ENCODE results near the gene ETV6.

The ETV6 gene

DNA sequence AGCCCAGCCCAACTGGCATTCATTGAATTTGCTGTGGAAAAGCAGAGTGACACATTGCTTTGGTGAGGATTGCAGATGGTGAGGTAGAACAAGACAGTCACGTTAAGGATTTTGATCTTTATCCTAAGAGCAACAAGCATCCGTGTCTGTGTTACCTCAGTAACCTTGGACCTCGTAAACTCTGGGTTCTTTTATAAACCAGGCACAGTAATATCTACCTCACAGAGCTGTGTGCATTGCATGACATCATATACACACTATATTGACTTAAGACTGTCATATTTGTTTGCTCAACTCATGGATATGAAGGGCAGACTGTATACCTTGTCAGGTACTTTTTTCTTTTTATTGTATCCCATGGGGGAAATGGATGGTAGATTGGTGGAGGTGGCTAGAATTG lies 156.2 kb downstream of the ETV6 start:
- DNase-seq (ENCODE audit: low spot score) = no peak

GRCh38 chr12:11807458-11807857 lies 158.0 kb downstream of the ETV6 start:
- no peak for DNase-seq (ENCODE audit: low spot score)

- DNase-seq (ENCODE audit: low spot score) = no peak
Observed at GRCh38 chr12:11808931-11809330, 159.5 kb downstream of the ETV6 start.

GRCh38 chr12:11810206-11810545 lies 160.7 kb downstream of the ETV6 start:
- no peak for DNase-seq (ENCODE audit: low spot score)

DNA sequence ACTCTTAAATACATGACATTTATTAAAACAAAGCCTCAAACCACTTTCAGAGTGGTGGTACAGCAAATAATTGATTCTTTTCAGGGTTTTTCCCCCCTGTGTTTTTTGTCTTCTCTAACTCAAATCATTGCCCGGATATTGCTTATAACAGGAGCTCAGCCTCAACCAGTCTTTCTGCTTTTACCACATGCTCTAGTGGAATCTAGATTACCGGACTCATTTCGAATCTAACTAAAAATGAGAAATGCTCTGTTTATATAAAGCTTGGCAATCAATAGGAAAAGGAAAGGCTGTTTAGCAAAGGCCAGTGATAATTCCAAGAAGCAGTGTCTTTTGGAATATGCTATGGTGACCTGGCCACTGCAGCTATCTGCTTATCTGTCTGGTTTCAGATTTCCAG lies 161.5 kb downstream of the ETV6 start:
- no peak for DNase-seq (ENCODE audit: low spot score)

DNA sequence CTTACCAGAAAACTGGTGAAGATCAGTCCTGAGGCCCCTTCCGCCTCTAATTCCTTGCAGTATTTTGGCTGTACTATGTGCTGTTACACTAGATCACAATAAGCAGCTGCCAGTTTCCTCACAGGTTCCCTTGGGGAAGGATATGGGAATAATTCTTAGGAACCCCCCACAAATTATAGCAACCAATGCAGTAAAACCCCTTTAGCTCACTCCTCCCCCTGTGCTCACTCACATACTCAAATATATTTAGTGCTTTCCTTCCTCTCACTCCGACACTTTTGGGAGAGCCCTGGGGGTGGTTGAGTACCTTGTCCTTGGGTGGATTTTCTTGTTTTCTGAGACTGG lies 162.7 kb downstream of the ETV6 start:
- no peak for DNase-seq (ENCODE audit: low spot score)

- DNase-seq (ENCODE audit: low spot score) = no peak
Observed at GRCh38 chr12:11812586-11813437, 163.3 kb downstream of the ETV6 start.

GRCh38 chr12:11813438-11813813 lies 164.0 kb downstream of the ETV6 start:
- no peak for DNase-seq (ENCODE audit: low spot score)

DNA sequence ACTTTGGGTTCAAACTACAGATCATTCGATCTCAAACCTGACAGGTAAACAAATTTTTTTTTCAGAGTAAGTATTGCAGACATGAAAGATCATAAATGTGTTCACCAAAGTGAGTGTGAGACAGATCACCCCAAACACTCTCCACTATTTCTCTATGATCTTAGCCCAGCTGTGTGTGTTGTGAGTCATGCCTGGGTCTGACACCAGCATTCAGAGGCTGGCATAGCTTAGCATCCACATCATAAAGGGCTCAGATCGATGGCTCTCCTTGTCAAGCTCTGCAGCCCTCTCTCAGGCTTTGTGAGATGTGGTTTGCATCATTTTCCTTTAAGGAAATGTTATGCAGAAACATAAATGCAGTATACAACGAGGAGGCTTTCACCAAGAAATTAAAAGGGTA lies 164.9 kb downstream of the ETV6 start:
- DNase-seq (ENCODE audit: low spot score) = peak; percentile 31

DNA sequence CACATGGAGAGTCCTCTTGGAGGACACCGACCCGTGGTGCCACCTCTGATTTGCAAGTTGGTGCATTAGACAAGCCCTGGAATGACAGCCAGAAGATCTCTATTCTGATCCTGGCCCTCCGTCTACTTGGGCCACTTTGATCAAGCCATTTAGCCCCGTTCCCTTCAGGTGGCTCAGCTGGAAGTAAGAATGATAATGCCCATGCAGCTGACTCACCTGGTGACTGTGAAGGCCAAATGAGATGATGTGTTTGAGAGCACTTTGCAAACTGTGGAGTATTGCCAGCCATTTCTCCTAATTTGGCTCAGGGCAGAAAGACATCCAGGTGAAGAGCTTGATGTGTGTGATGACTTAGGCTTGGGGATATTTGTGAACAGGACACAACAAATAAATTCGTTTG lies 165.9 kb downstream of the ETV6 start:
- DNase-seq (ENCODE audit: low spot score) = no peak

- no peak for DNase-seq (ENCODE audit: low spot score)
Observed at GRCh38 chr12:11819643-11820042, 170.2 kb downstream of the ETV6 start.

DNA sequence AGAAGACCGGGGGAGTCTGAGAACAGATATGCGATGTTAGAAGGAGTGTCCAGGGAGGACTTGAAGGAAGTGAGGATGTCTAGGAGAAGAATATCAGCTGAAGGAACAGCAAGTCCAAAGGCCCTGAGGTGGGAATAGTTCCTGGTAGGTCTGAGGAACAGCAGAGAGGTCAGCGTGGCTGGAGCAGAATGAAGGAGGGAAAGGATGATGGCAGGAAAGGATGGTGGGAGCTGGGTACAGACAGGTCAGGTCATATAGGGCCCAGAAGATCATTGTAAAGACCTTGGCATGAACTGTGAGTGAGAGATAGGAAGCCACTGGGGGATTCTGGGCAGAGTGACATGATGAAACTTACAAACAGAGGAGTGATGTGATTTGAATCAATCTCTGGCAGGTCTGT lies 171.0 kb downstream of the ETV6 start:
- no peak for DNase-seq (ENCODE audit: low spot score)

DNA sequence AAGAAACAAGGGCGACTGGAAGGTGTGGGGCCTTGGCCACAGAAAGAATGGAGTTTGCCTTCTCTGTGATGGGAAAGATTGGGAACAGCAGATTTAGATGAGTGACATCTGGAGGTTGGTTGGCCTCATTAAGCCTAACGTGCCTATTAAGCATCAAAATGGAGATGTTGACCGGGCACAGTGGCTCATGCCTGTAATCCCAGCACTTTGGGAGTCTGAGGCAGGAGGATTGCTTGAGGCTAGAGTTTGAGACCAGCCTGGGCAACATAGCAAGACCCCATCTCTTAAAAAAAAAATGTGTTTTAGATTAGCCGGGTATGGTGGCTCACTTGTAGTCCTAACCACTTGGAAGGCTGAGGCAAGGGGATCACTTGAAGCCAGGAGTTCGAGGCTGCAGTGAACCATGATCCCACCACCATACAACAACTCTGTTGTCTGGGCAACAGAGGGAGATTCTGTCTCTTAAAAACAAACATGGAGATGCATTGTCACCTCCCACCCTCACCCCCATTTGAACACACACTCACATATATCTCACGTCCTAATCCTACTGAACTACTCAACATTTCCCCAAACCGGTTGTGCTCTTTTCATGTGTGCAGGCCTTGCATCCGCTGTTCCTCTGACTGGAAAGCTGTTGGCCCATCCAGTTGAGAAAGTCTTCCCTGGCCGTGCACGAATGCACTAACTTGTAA lies 172.1 kb downstream of the ETV6 start:
- no peak for DNase-seq (ENCODE audit: low spot score)

DNA sequence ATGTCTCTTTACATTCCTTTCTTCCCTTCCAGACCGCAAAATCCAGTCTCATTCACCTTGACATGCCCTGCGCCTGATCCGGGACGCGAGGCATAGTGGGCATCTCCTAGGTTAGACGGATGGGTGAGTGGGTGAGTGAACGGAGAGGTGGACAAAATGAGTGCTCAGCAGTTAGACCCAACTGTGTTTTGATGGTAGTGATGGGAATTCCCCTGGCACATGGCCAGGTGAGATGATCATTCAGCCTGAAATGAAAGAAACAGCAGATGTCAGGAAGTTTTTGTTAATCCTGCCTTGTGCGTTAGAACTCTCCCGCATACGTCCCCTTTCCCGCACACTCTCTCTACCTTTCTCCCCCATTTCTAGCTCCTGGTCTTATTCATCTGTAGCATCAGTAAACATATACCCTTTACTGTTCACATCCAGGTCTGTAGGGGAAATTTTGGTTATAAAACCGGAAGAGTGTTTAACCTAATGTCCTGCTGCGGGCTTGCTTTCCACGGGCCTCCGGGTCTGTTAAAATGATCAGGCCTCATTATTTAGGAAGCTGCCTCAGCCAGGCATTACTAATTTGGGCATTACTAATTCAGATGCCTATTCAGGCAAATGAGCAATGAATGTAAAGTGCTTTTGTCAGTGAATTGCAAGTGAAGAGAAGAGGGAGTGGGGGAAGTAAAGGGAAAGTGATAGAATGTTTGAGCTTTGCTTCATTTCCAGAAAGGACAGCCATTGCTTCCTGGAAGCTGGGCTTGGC lies 172.8 kb downstream of the ETV6 start:
- peak; percentile 60 for DNase-seq (ENCODE audit: low spot score)

DNA sequence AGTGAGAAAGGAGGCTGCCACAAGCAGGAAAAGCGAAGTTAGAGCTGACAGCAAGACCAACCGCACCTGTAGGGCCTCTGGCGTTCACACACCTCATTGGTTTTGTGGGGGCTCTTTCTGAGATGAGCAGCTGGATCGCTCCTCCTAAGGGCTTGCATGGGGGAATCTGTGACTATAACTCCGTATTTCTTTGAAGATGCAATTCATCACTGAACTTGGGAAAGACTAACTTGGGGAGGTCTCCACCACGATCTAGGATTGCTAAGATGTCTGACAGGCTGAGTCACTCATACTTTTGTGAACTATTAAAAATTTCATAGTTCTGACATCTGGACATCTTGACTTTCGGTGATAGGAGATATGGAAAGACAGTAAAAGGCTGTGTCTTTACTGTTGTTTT lies 173.6 kb downstream of the ETV6 start:
- no peak for DNase-seq (ENCODE audit: low spot score)

GRCh38 chr12:11823593-11823992 lies 174.1 kb downstream of the ETV6 start:
- DNase-seq (ENCODE audit: low spot score) = no peak

GRCh38 chr12:11824069-11824468 lies 174.6 kb downstream of the ETV6 start:
- DNase-seq (ENCODE audit: low spot score) = no peak

GRCh38 chr12:11824736-11825135 lies 175.3 kb downstream of the ETV6 start:
- DNase-seq (ENCODE audit: low spot score) = no peak

GRCh38 chr12:11825278-11825677 lies 175.8 kb downstream of the ETV6 start:
- no peak for DNase-seq (ENCODE audit: low spot score)

GRCh38 chr12:11826574-11826973 lies 177.1 kb downstream of the ETV6 start:
- DNase-seq (ENCODE audit: low spot score) = no peak

GRCh38 chr12:11827091-11828061 lies 177.9 kb downstream of the ETV6 start:
- DNase-seq (ENCODE audit: low spot score) = no peak

DNA sequence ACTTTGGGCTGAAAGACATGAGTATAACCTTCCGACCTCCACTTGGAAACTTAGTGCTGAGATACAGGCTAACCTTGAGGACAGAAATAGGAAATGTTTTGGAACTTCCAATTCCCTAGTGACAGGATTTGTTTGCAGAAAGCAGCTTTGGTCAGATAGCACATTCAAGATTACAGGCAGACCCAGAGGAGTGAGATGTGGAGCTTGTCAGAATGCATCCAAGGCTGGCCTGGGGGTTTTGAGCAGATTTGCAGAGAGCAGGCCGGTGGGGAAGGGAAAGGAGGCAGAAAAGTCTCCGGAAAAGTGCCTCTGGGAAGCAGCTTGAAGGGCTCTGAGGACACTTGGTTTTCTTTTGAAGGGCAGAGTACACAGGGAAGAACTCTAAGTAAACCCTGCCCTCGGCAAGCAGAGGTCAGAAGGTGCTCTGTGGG lies 180.3 kb downstream of the ETV6 start:
- no peak for DNase-seq (ENCODE audit: low spot score)
